ENCODE data around the gene BTD.

The BTD gene

DNA sequence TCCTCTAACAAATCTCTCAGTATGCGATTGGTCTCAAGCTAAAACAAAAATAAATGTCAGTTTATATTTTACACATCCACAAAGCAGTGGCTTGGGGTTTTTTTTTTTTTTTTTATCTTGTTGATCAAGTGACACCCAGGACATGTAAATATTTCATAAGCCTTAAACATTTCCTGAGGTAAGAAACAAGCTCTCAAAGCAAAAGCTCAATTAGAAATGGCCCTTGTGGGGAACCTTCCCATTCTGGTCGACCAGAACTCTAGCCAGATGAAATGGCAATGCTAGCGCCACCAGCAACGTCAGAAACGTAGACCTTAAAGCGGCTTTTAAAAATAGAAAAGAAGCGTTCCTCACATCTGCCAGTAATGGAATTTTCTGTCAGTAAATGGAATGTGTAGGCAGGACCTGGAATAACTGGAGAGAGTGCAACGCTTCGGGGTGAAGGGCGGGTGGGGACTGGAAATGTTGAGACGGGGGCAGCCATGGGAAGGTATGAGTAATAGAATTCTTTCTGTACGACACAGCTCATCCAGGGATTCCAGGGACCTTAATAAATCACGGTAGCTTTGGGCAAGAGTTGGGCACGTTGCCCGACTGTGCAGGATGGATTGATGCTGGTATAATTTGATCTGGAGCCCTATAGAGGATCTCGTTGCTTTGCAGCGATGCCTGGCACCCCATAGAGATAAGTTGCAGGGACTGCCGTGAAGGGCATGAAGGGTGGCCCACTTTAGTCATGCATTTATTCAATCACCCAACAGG is 44.4 kb downstream of the BTD start:
- no peaks in the 10 kb centered on the region for H3K27me3 ChIP-seq (ENCODE audit: insufficient read depth, low read length, poor library complexity)
- H3K4me1 ChIP-seq (ENCODE audit: insufficient read depth, low read length) = peaks cover 66% of the 10 kb centered on the region
- no peak overlapping the region for H3K4me3 ChIP-seq (ENCODE audit: low read depth in 1 of 2, low read length in 2 of 2)
- H3K4me2 ChIP-seq (ENCODE audit: insufficient read depth, low read length) = peak overlapping the region; percentile 61
- H3K36me3 ChIP-seq (ENCODE audit: insufficient read depth, low read length) = no peaks in the 10 kb centered on the region
- H3K79me2 ChIP-seq (ENCODE audit: insufficient read depth, low read length) = no peaks in the 10 kb centered on the region
- TF ChIP-seq, protein P1, sequence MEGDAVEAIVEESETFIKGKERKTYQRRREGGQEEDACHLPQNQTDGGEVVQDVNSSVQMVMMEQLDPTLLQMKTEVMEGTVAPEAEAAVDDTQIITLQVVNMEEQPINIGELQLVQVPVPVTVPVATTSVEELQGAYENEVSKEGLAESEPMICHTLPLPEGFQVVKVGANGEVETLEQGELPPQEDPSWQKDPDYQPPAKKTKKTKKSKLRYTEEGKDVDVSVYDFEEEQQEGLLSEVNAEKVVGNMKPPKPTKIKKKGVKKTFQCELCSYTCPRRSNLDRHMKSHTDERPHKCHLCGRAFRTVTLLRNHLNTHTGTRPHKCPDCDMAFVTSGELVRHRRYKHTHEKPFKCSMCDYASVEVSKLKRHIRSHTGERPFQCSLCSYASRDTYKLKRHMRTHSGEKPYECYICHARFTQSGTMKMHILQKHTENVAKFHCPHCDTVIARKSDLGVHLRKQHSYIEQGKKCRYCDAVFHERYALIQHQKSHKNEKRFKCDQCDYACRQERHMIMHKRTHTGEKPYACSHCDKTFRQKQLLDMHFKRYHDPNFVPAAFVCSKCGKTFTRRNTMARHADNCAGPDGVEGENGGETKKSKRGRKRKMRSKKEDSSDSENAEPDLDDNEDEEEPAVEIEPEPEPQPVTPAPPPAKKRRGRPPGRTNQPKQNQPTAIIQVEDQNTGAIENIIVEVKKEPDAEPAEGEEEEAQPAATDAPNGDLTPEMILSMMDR (IDR thresholded peaks at IDR 0.05; ENCODE audit: borderline replicate concordance, extremely low read depth, low read length, poor library complexity, severe bottlenecking) = no peak
- no peak for TF ChIP-seq EZH2 (IDR thresholded peaks at IDR 0.05; ENCODE audit: borderline replicate concordance, low read depth, low read length, severe bottlenecking)
- ATAC-seq (ENCODE audit: insufficient read depth, low read depth) (no peak), DNase-seq (no peak)
- peak overlapping the region; percentile 92 for H3K27ac ChIP-seq (ENCODE audit: low read length)
- no peaks in the 10 kb centered on the region for H4K20me1 ChIP-seq (ENCODE audit: insufficient read depth, low read length)
- H3K9me3 ChIP-seq (ENCODE audit: insufficient read depth, low read length, severe bottlenecking) = no peaks in the 10 kb centered on the region
- H3K9ac ChIP-seq (ENCODE audit: low read depth, low read length) = peak overlapping the region; percentile 50
- H2AFZ ChIP-seq (ENCODE audit: low read depth, low read length) = no peak overlapping the region

DNA sequence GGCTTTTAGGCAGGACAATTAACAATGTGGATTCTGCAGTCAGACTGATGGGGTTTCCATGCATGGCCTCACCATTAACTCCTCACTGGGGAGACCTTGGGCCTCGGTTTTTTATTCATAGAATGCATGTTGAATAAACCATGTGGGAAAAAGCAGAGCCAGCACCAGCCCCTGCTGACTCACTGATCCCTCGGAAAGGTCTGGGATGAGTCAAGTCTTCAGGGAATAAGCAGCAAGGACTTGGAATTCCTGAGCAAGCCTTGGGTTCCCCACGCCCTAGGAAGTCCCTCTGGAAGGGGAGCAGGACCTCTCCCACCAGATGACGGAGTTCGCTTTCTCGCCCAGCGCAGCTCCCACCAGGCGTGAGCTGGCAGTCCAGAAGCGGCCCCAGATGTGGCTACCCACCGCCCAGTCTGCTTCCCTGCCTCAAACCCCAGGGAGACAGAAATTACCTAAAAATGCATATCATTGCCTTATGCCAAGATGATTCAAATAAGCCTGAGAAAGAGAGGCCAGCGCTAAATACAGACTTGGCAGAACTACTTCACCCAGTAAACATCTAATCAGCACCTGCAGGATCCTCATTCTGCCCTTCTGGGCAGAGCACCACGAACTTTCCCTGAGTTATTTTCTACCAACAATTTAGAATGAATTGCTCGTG is 45.4 kb downstream of the BTD start:
- H3K79me2 ChIP-seq (ENCODE audit: insufficient read depth, low read length) = no peaks in the 10 kb centered on the region
- H3K4me1 ChIP-seq (ENCODE audit: insufficient read depth, low read length) = peaks cover 58% of the 10 kb centered on the region
- H3K9me3 ChIP-seq (ENCODE audit: insufficient read depth, low read length, severe bottlenecking) = no peaks in the 10 kb centered on the region
- no peak overlapping the region for H2AFZ ChIP-seq (ENCODE audit: low read depth, low read length)
- peak overlapping the region; percentile 50 for H3K9ac ChIP-seq (ENCODE audit: low read depth, low read length)
- H4K20me1 ChIP-seq (ENCODE audit: insufficient read depth, low read length) = no peaks in the 10 kb centered on the region
- H3K27me3 ChIP-seq (ENCODE audit: insufficient read depth, low read length, poor library complexity) = no peaks in the 10 kb centered on the region
- peak; percentile 59 for ATAC-seq (ENCODE audit: insufficient read depth, low read depth)
- no peak for TF ChIP-seq EZH2 (IDR thresholded peaks at IDR 0.05; ENCODE audit: borderline replicate concordance, low read depth, low read length, severe bottlenecking)
- TF ChIP-seq, protein P1 (IDR thresholded peaks at IDR 0.05; ENCODE audit: borderline replicate concordance, extremely low read depth, low read length, poor library complexity, severe bottlenecking) = no peak
- peak overlapping the region in 1 of 2 experiments; percentile 36; a peak in 2 of 4 replicates for H3K4me3 ChIP-seq (ENCODE audit: low read depth in 1 of 2, low read length in 2 of 2)
- H3K36me3 ChIP-seq (ENCODE audit: insufficient read depth, low read length) = no peaks in the 10 kb centered on the region
- peak overlapping the region; percentile 92 for H3K27ac ChIP-seq (ENCODE audit: low read length)
- DNase-seq = peak; percentile 62
- H3K4me2 ChIP-seq (ENCODE audit: insufficient read depth, low read length) = peak overlapping the region; percentile 61

DNA sequence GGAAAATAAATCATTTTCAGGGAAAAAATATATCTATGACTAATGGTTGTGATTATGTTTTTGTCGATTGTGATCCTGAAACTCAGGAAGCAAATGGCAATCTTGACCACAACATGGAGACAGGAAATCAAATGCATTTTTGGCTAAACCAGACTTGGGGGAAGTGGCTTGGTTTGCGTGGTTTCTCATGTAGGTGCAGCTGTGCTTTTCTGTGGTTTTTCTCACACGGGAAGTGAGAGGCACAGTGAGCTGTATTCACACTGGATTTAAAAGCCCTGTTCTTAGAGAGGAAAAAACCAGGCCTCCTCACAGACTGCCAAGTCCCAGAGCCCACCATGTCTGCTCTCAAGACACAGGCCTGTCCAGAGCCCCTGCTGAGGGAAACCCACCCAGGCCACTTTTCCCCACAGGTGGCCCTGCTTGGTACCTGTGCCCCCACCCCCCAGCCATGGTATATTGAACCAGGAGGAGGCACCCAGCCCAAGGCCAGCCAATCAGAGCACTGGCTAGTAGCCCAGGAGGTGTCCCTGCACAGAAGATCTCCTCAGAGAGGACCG is 46.1 kb downstream of the BTD start:
- peak; percentile 91 for DNase-seq
- H3K9me3 ChIP-seq (ENCODE audit: insufficient read depth, low read length, severe bottlenecking) = no peaks in the 10 kb centered on the region
- H3K4me2 ChIP-seq (ENCODE audit: insufficient read depth, low read length) = peak overlapping the region; percentile 61
- H3K27me3 ChIP-seq (ENCODE audit: insufficient read depth, low read length, poor library complexity) = no peaks in the 10 kb centered on the region
- ATAC-seq (ENCODE audit: insufficient read depth, low read depth) = peak; percentile 94
- H3K9ac ChIP-seq (ENCODE audit: low read depth, low read length) = peak overlapping the region; percentile 50
- no peaks in the 10 kb centered on the region for H3K79me2 ChIP-seq (ENCODE audit: insufficient read depth, low read length)
- peak overlapping the region in 1 of 2 experiments; percentile 36; a peak in 2 of 4 replicates for H3K4me3 ChIP-seq (ENCODE audit: low read depth in 1 of 2, low read length in 2 of 2)
- no peak overlapping the region for H2AFZ ChIP-seq (ENCODE audit: low read depth, low read length)
- no peaks in the 10 kb centered on the region for H4K20me1 ChIP-seq (ENCODE audit: insufficient read depth, low read length)
- no peaks in the 10 kb centered on the region for H3K36me3 ChIP-seq (ENCODE audit: insufficient read depth, low read length)
- peak overlapping the region; percentile 92 for H3K27ac ChIP-seq (ENCODE audit: low read length)
- H3K4me1 ChIP-seq (ENCODE audit: insufficient read depth, low read length) = peaks cover 58% of the 10 kb centered on the region
- no peak for TF ChIP-seq EZH2 (IDR thresholded peaks at IDR 0.05; ENCODE audit: borderline replicate concordance, low read depth, low read length, severe bottlenecking)
- TF ChIP-seq, protein P1 (IDR thresholded peaks at IDR 0.05; ENCODE audit: borderline replicate concordance, extremely low read depth, low read length, poor library complexity, severe bottlenecking) = no peak

Measured in DND-41 (cell line).